SKM-1 treated with dmso at 0.1 percent for 144 hours (cell line): ENCODE data around the gene GPC6.
A peak's percentile ranks its signal among the peaks of the same experiment; 100 is the strongest.

Experiments used
- DNase-seq: peaks from one replicate; lab custom pipeline; 2025; ENCODE audit not compliant: unreplicated experiment; lab: John Stamatoyannopoulos, UW

Gene GPC6

GRCh38 chr13:94309997-94310855 lies 1083.6 kb downstream of the GPC6 start:
- DNase-seq = no peak

GRCh38 chr13:94311893-94312292 lies 1085.3 kb downstream of the GPC6 start:
- DNase-seq = no peak

- no peak for DNase-seq
Observed at GRCh38 chr13:94312511-94313216, 1086.1 kb downstream of the GPC6 start.

- no peak for DNase-seq
Observed at GRCh38 chr13:94313321-94313910, 1086.8 kb downstream of the GPC6 start.

GRCh38 chr13:94313926-94314325 lies 1087.3 kb downstream of the GPC6 start:
- DNase-seq = no peak

GRCh38 chr13:94315188-94315587 lies 1088.6 kb downstream of the GPC6 start:
- no peak for DNase-seq

- DNase-seq = no peak
Observed at GRCh38 chr13:94317063-94317491, 1090.5 kb downstream of the GPC6 start.

GRCh38 chr13:94318418-94318817 lies 1091.8 kb downstream of the GPC6 start:
- no peak for DNase-seq

GRCh38 chr13:94319501-94319900 lies 1092.9 kb downstream of the GPC6 start:
- DNase-seq = no peak

GRCh38 chr13:94322925-94323763 lies 1096.5 kb downstream of the GPC6 start:
- DNase-seq = peak; percentile 12

- DNase-seq = no peak
Observed at GRCh38 chr13:94323764-94324758, 1097.5 kb downstream of the GPC6 start.

- no peak for DNase-seq
Observed at GRCh38 chr13:94324767-94325540, 1098.3 kb downstream of the GPC6 start.

- DNase-seq = no peak
Observed at GRCh38 chr13:94325650-94326049, 1099.0 kb downstream of the GPC6 start.

- DNase-seq = no peak
Observed at GRCh38 chr13:94327318-94327717, 1100.7 kb downstream of the GPC6 start.

GRCh38 chr13:94328381-94329041 lies 1101.9 kb downstream of the GPC6 start:
- no peak for DNase-seq

- no peak for DNase-seq
Observed at GRCh38 chr13:94329277-94329676, 1102.7 kb downstream of the GPC6 start.

GRCh38 chr13:94329754-94330551 lies 1103.3 kb downstream of the GPC6 start:
- no peak for DNase-seq
